WTC11 (cell line): Measurements from ENCODE around the gene CCDC178.

Experiments
- CREM ChIP-seq: sonication (generic); formaldehyde crosslinking; IDR thresholded peaks from 2 replicates; pipeline ENCODE4 v1.8.1; 2022; ENCODE audit warnings: mild to moderate bottlenecking, missing genetic modification reagents, moderate library complexity
- TF ChIP-seq, protein P1 (sequence below): sonication (generic); formaldehyde crosslinking; conservative IDR thresholded peaks from 2 replicates; pipeline ENCODE4 v1.8.1; 2022; ENCODE audit warnings: mild to moderate bottlenecking, missing genetic modification reagents
- TF ChIP-seq, protein P2 (sequence below): sonication (generic); formaldehyde crosslinking; IDR thresholded peaks from 2 replicates; pipeline ENCODE4 v1.8.1; 2022; ENCODE audit warnings: mild to moderate bottlenecking, missing genetic modification reagents, moderate library complexity, borderline replicate concordance

- TF ChIP-seq, protein P1, sequence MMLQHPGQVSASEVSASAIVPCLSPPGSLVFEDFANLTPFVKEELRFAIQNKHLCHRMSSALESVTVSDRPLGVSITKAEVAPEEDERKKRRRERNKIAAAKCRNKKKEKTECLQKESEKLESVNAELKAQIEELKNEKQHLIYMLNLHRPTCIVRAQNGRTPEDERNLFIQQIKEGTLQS (CRISPR knock-in tag): no peak
- TF ChIP-seq, protein P2, sequence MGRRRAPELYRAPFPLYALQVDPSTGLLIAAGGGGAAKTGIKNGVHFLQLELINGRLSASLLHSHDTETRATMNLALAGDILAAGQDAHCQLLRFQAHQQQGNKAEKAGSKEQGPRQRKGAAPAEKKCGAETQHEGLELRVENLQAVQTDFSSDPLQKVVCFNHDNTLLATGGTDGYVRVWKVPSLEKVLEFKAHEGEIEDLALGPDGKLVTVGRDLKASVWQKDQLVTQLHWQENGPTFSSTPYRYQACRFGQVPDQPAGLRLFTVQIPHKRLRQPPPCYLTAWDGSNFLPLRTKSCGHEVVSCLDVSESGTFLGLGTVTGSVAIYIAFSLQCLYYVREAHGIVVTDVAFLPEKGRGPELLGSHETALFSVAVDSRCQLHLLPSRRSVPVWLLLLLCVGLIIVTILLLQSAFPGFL (CRISPR knock-in tag): no peak
- TF ChIP-seq CREM (CRISPR knock-in tag): no peak
These were observed 19.3 kb downstream of the CCDC178 start for GRCh38 chr18:33421225-33421624.
